Adipocyte (in vitro differentiated cells): Measurements from ENCODE around the gene PDE1A.

Experiments
- DNase-seq: peaks from one replicate; pipeline ENCODE4 v3.0.0-alpha.2; 2015; ENCODE audit warnings: low read depth
- H3K27me3 ChIP-seq: replicated peaks from 2 replicates; pipeline ENCODE4 v1.7.0; 2013; ENCODE audit warnings: mild to moderate bottlenecking, low read length, moderate library complexity; ENCODE audit not compliant: control insufficient read depth, insufficient read depth
- H3K36me3 ChIP-seq: 2 replicates; pipeline ENCODE4 v1.7.0; 2013; ENCODE audit warnings: low read length, mild to moderate bottlenecking, moderate library complexity; ENCODE audit not compliant: control insufficient read depth, insufficient read depth, severe bottlenecking
- H3K4me1 ChIP-seq: 2 replicates; pipeline ENCODE4 v1.7.0; 2013; ENCODE audit warnings: mild to moderate bottlenecking, low read length, moderate library complexity; ENCODE audit not compliant: control insufficient read depth, insufficient read depth
- H3K4me3 ChIP-seq: 2 replicates; pipeline ENCODE4 v1.7.0; 2013; ENCODE audit warnings: mild to moderate bottlenecking, low read length, moderate library complexity
- H3K9ac ChIP-seq: 2 replicates; pipeline ENCODE4 v1.7.0; 2013; ENCODE audit warnings: mild to moderate bottlenecking, low read length, moderate library complexity
- H3K9me3 ChIP-seq: 2 replicates; pipeline ENCODE4 v1.7.0; 2013; ENCODE audit warnings: mild to moderate bottlenecking, low read length, moderate library complexity; ENCODE audit not compliant: control insufficient read depth

The PDE1A gene

DNA sequence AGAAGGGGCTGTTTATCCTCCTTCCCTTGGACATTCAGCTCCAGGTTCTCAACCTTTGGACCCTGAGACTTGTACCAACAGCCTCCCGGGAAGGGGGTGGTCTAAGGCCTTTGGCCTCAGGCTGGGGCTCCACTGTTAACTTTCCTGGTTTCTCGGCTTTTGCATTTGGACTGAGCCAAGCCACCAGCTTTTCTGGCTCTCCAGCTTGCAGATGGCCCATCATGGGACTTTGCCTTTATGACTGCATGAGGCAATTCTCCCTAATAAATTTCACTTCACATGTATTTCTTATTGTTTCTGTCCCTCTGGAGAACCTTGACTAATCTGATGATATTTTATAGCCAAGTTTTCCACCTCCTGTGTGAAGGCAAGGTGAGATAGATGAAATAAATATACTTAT lies 260.4 kb downstream of the PDE1A start:
- H3K4me1 ChIP-seq: peaks cover 41% of the 10 kb centered on the region
- H3K4me3 ChIP-seq: no peak overlapping the region
- no peaks in the 10 kb centered on the region for H3K9me3 ChIP-seq
- DNase-seq: no peak
- H3K9ac ChIP-seq: no peak overlapping the region
- no peaks in the 10 kb centered on the region for H3K27me3 ChIP-seq
- peaks cover 4% of the 10 kb centered on the region for H3K36me3 ChIP-seq

GRCh38 chr2:182165202-182165601 lies 261.6 kb downstream of the PDE1A start:
- DNase-seq: no peak
- H3K4me3 ChIP-seq: peak overlapping the region; percentile 14
- peaks cover 41% of the 10 kb centered on the region for H3K4me1 ChIP-seq
- H3K27me3 ChIP-seq: no peaks in the 10 kb centered on the region
- H3K36me3 ChIP-seq: peaks cover 4% of the 10 kb centered on the region
- H3K9ac ChIP-seq: no peak overlapping the region
- H3K9me3 ChIP-seq: no peaks in the 10 kb centered on the region

DNA sequence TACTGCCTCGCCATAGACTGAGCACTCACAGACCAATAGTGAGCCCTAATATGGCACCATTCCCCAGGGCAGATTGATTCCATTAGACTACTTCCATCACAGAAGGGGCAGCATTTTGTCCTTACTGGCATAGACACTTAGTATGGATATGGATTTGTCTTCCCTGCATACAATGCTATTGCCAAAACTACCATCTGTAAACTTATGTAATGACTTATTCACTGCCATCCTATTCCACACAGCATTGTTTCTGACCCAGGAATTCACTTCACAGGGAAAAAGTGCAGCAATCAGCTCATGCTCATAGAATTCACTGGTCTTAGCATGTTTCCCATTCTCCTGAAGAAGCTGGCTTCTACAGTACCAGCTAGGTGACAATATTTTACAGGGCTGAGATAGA lies 262.1 kb downstream of the PDE1A start:
- no peak for DNase-seq
- H3K4me1 ChIP-seq: peaks cover 41% of the 10 kb centered on the region
- H3K36me3 ChIP-seq: peaks cover 4% of the 10 kb centered on the region
- peak overlapping the region; percentile 11 for H3K4me3 ChIP-seq
- H3K9me3 ChIP-seq: no peaks in the 10 kb centered on the region
- no peaks in the 10 kb centered on the region for H3K27me3 ChIP-seq
- H3K9ac ChIP-seq: peak overlapping the region; percentile 13

DNA sequence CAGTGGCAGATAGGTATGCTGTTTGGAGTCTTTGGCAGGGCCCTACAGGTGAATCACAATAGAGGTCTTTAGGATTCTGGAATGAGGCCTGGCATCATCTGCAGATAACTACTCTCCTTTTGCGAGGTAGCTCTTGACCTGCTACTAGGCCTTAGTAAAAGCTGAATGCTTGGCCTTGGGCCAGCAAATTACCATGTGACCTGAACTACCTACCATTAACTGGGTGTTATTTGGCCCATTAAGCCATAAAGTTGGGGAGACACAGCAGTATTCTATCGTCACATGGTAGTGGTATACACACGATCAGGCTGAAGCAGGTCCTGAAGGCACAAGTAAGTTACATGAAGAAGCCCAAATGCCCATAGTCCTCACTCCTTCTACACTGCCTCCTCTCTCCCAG lies 263.0 kb downstream of the PDE1A start:
- Histone ChIP-seq H3K4me3 (no peak overlapping the region), H3K36me3 (peaks cover 4% of the 10 kb centered on the region), H3K9me3 (no peaks in the 10 kb centered on the region), H3K4me1 (peaks cover 41% of the 10 kb centered on the region), H3K27me3 (no peaks in the 10 kb centered on the region), H3K9ac (no peak overlapping the region)
- no peak for DNase-seq

DNA sequence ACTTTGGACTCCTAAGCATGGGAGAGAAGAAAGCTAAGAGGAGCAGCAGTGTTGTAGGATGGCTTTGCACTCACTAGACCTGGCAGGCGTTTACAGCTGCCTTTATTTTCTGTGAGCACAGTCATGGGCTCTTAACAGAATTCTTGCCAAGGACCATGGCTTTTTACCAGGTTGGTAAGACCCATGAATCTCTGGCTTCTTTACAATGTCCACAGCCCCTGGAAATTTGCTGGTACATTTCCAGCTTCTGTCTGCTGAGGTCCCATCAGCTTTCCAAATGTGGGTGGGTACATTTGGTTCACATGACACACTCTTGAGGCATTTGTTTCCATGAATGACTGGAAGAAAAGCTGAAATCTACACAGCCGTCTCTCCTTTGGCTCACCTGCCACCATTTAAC lies 278.5 kb downstream of the PDE1A start:
- Histone ChIP-seq H3K4me3 (no peak overlapping the region), H3K9me3 (no peaks in the 10 kb centered on the region), H3K27me3 (no peaks in the 10 kb centered on the region), H3K9ac (no peak overlapping the region), H3K4me1 (peaks cover 21% of the 10 kb centered on the region), H3K36me3 (no peaks in the 10 kb centered on the region)
- DNase-seq: no peak

DNA sequence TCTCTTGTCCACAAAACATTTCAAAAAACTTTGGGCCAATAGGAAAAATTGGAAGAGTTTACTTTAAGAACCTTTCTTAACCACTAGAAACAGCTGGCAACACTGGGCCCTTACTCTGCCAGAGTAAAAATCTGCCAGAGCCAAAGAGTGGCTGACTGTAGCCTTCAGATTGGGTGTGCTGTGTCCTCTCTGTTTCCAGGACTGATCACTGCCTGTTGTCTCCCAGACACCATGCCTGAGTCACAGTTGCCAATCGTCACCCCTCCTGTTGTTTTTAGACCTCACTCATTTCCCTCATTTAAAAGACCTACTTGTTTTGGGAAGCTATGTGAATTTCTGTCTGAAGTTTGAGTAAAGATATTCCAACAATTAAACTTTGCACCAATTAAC lies 282.1 kb downstream of the PDE1A start:
- Histone ChIP-seq H3K4me1 (peaks cover 38% of the 10 kb centered on the region), H3K9me3 (no peaks in the 10 kb centered on the region), H3K36me3 (no peaks in the 10 kb centered on the region), H3K27me3 (no peaks in the 10 kb centered on the region), H3K4me3 (peak overlapping the region; percentile 19), H3K9ac (peak overlapping the region; percentile 30)
- no peak for DNase-seq

DNA sequence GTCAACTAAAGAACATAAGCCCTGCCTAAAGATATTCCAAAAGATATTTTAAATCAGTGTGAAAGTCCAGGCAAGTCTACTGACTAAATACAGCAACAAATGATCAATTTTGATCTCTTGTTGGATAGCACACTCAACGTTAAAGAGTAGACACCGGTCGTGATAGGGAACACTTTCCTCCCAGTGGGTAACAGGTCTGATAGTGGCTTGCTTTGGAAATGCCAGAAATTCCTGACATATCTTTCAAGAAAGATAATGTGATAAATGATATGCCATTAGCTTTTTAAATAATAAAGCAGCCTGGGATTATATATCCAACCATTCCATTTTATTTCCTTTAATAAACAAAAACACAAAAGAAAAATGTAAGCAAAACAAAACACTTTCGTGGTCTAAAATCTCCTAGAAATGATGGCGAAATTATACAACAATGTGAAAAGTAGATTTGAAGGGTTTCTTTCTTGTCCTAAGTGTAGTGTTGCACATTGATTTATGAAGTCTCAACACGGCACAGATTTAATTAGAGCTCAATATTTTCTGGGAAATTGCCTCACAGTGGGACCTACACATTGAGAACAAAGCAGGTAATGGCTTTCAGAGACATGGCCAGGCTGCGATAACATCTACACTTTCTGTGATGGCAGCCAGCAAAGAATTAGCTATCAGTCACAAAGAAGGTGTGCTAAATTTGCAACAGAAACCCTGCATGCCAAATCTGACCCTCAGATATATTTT lies 282.6 kb downstream of the PDE1A start:
- no peak for DNase-seq
- Histone ChIP-seq H3K9ac (no peak overlapping the region), H3K9me3 (no peaks in the 10 kb centered on the region), H3K4me1 (peaks cover 40% of the 10 kb centered on the region), H3K36me3 (no peaks in the 10 kb centered on the region), H3K4me3 (no peak overlapping the region), H3K27me3 (no peaks in the 10 kb centered on the region)

DNA sequence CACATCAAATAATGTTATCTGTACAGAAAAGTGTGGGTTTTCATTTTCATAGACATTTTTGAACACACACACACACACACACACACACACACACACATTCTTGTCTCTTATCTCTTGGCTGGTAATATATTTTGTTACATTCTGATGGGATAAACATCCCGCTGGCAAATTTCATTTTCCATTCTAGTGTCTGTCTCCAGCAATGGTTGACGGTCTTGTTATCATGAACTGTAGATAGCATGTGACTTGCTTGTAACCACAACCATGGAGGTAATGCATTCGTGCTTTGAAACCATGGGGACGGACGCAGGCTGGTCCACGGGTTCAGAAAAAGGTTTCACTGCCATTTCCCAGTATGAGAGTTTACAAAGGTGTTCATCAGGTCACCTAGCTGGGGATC lies 284.8 kb downstream of the PDE1A start:
- no peaks in the 10 kb centered on the region for H3K36me3 ChIP-seq
- H3K9ac ChIP-seq: no peak overlapping the region
- no peak for DNase-seq
- H3K4me1 ChIP-seq: peaks cover 32% of the 10 kb centered on the region
- H3K9me3 ChIP-seq: no peaks in the 10 kb centered on the region
- H3K27me3 ChIP-seq: no peaks in the 10 kb centered on the region
- H3K4me3 ChIP-seq: no peak overlapping the region

GRCh38 chr2:182134201-182134600 lies 292.6 kb downstream of the PDE1A start:
- DNase-seq: no peak
- Histone ChIP-seq H3K27me3 (no peaks in the 10 kb centered on the region), H3K4me1 (peaks cover 25% of the 10 kb centered on the region), H3K36me3 (no peaks in the 10 kb centered on the region), H3K9ac (no peak overlapping the region), H3K4me3 (no peak overlapping the region), H3K9me3 (no peaks in the 10 kb centered on the region)

- Histone ChIP-seq H3K4me3 (no peak overlapping the region), H3K27me3 (no peaks in the 10 kb centered on the region), H3K4me1 (peaks cover 31% of the 10 kb centered on the region), H3K36me3 (no peaks in the 10 kb centered on the region), H3K9ac (no peak overlapping the region), H3K9me3 (no peaks in the 10 kb centered on the region)
- DNase-seq: no peak
These were observed 293.5 kb downstream of the PDE1A start for GRCh38 chr2:182133195-182133891.

GRCh38 chr2:182132605-182133004 lies 294.2 kb downstream of the PDE1A start:
- DNase-seq: peak; percentile 63

More at GRCh38 chr2:182132605-182133004, 294.2 kb downstream of the PDE1A start:
- Histone ChIP-seq H3K4me1 (peaks cover 31% of the 10 kb centered on the region), H3K9ac (no peak overlapping the region), H3K36me3 (no peaks in the 10 kb centered on the region), H3K27me3 (no peaks in the 10 kb centered on the region), H3K4me3 (no peak overlapping the region), H3K9me3 (no peaks in the 10 kb centered on the region)
